ENCODE results near the gene VIL1. TPM values are rescaled to one million over a fixed set of nuclear protein-coding genes. Genes with fewer than 3 reads are reported as not detected.

Gene VIL1
- total and polyA plus RNA-seq, 2 of the 13 experiments (the other 11 are each of a cell fraction or from before 2014, with no cell fraction given), result 287 to 301 TPM

GRCh38 chr2:218395826-218396687 is 22.9 kb upstream of the VIL1 start (continued):
- TF ChIP-seq ZNF512B (CRISPR knock-in tag; IDR thresholded peaks at IDR 0.05; ENCODE audit: borderline replicate concordance), result 0 out of 2 replicates have a peak, but pooled peaks have one; percentile 70
- TF ChIP-seq MAFF (IDR thresholded peaks at IDR 0.05; ENCODE audit: low read depth, low read length), result no peak
- peak; percentile 54; the same call in 1 of the 2 replicates for TF ChIP-seq ZHX1 (CRISPR knock-in tag; IDR thresholded peaks at IDR 0.05; ENCODE audit: low read depth)
- TF ChIP-seq SAP130 (CRISPR knock-in tag; IDR thresholded peaks at IDR 0.05; ENCODE audit: low read depth), result peak; percentile 96
- TF ChIP-seq MTA3 (CRISPR knock-in tag; IDR thresholded peaks at IDR 0.05), result no peak
- TF ChIP-seq STAT6 (CRISPR knock-in tag; IDR thresholded peaks at IDR 0.05; ENCODE audit: borderline replicate concordance), result 0 out of 2 replicates have a peak, but pooled peaks have one; percentile 17
- no peak; the same call in 1 of the 2 replicates for TF ChIP-seq ZNF329 (CRISPR knock-in tag; IDR thresholded peaks at IDR 0.05; ENCODE audit: low read depth)
- TF ChIP-seq HNRNPH1 (optimal IDR thresholded peaks at IDR 0.05; ENCODE audit: low read depth, low read length), result no peak
- TF ChIP-seq ZNF335 (CRISPR knock-in tag; IDR thresholded peaks at IDR 0.05), result peak; percentile 87
- peak; percentile 85 for TF ChIP-seq CBX1 (IDR thresholded peaks at IDR 0.05; ENCODE audit: low read depth)
- TF ChIP-seq REL (CRISPR knock-in tag; conservative IDR thresholded peaks at IDR 0.05), result 0 out of 2 replicates have a peak, but pooled peaks have one; percentile 70
- TF ChIP-seq MXI1 (IDR thresholded peaks at IDR 0.05; ENCODE audit: borderline replicate concordance, low read depth, low read length), result peak; percentile 74; the same call in 2 of the 3 replicates
- no peak; the same call in 1 of the 2 replicates for TF ChIP-seq ZFP41 (CRISPR knock-in tag; IDR thresholded peaks at IDR 0.05; ENCODE audit: borderline replicate concordance)
- TF ChIP-seq ZNF792 (CRISPR knock-in tag; IDR thresholded peaks at IDR 0.05), result peak; percentile 72; the same call in 1 of the 2 replicates
- TF ChIP-seq SETDB1 (CRISPR knock-in tag; IDR thresholded peaks at IDR 0.05; ENCODE audit: borderline replicate concordance), result peak; percentile 61; the same call in 1 of the 2 replicates
- no peak for TF ChIP-seq NFE2L2 (IDR thresholded peaks at IDR 0.05; ENCODE audit: low read length)
- no peak for TF ChIP-seq FOXM1 (CRISPR knock-in tag; IDR thresholded peaks at IDR 0.05)
- no peak for TF ChIP-seq USF2 (IDR thresholded peaks at IDR 0.05; ENCODE audit: low read depth, low read length)
- peak; percentile 43; the same call in 1 of the 2 replicates for TF ChIP-seq USF2 (CRISPR knock-in tag; IDR thresholded peaks at IDR 0.05; ENCODE audit: borderline replicate concordance)

All from HepG2 (cell line).